Peyer's patch (tissue), 4 donors: ENCODE data around the gene RNASE12.

Experiments used
- CTCF ChIP-seq, 6 experiments: fragments of 450-650 bp in 4 of 6; fragments of 200-600 bp in 2 of 6; sonication (generic) in 1 of 6; IDR thresholded peaks; one replicate each; pipeline ENCODE4 v1.5.1; 2017 to 2019; ENCODE audit warnings: antibody characterized with exemption in 6 of 6, mild to moderate bottlenecking in 3 of 6, moderate library complexity in 1 of 6
- POLR2A ChIP-seq, 2 donors: fragments of 450-650 bp; IDR thresholded peaks; one replicate each; pipeline ENCODE4 v1.5.1; 2017; ENCODE audit warnings: antibody characterized with exemption in 2 of 2, mild to moderate bottlenecking in 2 of 2, moderate library complexity in 2 of 2

- TF ChIP-seq POLR2A (IDR thresholded peaks at IDR 0.05), result no peak
- TF ChIP-seq CTCF (IDR thresholded peaks at IDR 0.05), result no peak
Measured at GRCh38 chr14:20580242-20580641, 10.9 kb downstream of the RNASE12 start.
